HUDEP-2 (cell line): ENCODE results near the gene SMC2.

Experiments
- DNase-seq, 76 experiments: peaks; one replicate each; lab custom pipeline; 2025; ENCODE audit not compliant: unreplicated experiment in 76 of 76; lab: John Stamatoyannopoulos, UW

Gene SMC2

GRCh38 chr9:104099630-104100029 lies 5.5 kb downstream of the SMC2 start:
- DNase-seq = no peak

DNA sequence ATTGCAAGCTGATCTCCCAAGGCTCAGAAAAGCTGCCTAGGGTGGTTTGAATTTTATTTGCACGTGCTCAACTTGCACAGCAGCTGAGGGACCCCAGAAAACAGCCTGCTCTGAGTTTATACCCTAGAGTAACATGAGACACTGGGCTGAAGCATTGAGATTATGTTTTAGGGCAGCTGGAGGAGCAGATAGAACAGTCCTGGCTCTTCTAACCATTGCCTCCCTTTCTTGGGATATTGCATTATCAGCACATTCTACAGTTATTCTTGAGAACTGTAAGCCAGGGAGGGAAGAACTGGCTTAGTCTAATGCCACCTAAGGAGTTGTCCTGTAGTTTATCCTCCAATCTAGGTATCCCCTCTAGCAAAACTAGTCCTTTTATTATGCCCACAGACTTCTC lies 10.3 kb downstream of the SMC2 start:
- DNase-seq = peak in 33 of 76 experiments; percentile 2 to 75 (median 24)

- no peak for DNase-seq
Observed at GRCh38 chr9:104107799-104108198, 13.7 kb downstream of the SMC2 start.

DNA sequence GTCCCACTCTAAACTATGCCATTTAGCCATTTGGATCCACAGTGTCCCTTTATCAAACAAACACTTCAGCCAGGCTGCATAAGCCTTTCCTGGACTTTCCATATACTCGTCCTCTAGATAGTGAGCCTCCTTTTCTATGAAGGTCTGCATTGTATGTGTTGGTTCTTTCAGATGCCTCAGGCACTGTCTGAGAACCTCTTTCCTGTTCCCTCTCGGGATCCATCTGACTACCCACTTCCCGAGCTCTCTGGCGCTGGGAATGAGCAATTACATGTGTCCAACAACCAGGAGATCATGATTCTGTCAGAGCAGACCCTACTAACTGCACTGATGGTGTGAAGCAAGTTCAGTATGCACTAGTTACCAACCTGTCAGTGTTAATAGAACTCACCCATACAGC lies 14.2 kb downstream of the SMC2 start:
- no peak for DNase-seq

DNA sequence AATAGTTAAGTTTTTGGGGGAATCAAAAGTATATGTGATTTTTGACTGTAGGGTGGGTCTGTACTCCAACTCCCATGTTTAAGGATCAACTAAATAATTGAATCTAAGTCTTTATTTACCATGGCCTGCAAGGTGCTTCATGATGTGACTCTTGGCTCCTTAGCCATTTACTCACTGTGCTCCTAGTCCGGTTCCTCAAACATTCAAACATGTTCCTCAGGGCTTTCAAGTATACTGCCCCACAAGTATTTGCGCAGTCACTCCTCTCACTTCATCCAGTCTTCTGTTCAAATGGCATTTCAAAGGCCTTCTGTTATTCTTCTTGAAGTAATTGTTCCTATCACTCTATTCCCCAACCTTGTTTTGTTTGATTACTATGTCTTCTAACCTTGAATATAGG lies 16.4 kb downstream of the SMC2 start:
- no peak for DNase-seq

DNA sequence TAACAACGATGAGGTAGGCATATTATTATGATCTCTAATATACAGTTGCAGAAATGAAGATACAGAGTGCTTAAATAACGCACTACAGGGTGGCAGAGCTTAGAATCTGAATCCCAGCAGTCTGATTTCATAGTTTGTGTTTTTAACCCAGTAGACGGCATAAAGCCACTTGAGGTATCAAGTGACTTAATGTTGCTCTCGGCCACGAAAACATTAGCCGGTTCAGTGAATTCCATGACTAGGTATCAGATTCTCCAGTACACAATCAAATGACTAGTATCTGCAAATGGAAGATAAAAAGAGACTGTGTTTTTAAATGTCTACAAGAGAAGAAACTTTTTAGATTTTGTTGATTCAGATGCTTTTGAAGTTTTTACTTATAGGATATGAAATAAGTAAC lies 24.8 kb downstream of the SMC2 start:
- no peak for DNase-seq

DNA sequence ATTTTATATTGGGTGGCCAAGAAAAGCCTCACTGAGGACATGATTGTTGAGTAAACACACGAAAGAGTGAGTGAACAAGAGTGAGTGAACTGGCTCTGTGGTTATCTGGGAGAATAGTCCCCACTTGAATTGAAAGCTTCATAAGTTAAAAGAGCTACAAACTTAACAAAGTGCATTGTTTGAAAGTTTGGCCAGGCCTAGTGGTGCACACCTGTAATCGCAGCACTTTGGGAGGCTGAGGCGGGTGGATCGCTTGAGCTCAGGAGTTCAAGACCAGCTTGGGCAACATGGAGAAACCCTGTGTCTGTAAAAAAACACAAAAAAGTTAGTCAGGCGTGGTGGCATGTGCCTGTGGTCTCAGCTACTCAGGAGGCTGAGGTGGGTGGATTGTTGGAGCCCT lies 26.9 kb downstream of the SMC2 start:
- no peak for DNase-seq

DNA sequence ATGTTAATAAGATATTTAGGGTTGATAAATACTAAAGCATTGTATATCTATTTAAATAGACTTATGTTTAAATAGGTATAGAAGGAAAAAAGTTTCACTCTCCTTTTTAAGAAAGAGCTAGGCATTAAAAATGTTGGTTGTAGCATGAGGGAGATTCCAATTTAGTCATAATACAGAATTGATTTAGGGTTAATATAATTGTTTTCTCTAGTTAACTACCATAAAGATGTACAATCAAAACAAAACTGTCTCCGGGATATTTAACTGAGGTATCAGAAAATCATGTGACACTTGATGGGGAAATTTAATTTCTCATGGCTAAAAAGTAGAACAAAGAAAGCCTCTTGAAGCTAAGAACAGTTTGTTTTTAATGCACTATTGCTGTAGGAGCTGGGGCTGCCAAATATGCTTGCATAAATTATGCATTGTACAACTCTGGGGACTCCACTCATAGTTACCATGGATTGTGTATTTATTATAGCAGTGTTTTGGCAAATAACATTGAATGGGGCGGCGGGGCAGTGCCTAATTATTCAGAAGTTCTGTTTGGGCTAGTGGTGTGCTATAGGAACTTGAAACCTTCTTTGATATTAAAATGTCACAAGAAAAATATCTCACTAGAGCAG lies 44.2 kb downstream of the SMC2 start:
- no peak for DNase-seq

DNA sequence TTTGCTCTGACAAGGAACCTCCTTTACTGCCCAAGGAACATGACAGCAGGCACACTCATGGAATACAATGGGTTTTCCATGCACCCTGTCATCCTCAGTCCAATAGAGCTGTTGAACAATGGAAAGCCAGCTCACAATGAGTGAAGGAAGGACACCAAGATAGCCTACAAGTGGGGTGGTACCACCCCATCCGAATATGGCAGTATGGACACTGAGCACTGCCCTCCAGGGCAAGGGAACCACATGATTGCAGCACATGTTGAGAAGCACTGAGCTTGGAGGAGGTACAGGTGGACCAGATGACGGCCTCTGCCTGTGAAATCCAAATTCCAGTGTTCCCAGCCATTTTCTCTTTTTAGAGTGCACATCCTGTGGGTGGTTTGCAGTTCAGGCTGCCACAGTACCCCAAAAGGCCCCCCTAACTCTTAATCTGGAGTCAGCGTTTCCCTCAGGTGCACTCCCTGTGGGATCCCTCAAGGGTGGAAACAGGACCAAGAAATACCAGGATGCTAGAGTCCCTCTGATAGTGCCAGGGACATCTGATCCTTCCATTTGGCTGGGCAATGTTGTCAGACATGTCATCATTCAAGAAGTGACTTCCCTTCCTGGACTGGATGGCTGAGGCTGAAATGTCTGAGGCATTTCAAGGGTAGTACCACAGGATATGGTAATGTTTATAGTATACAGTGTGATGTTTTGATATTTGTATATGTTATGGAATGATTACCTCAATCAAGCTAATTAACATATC lies 48.9 kb downstream of the SMC2 start:
- DNase-seq = no peak

GRCh38 chr9:104143550-104143910 lies 49.4 kb downstream of the SMC2 start:
- no peak for DNase-seq

DNA sequence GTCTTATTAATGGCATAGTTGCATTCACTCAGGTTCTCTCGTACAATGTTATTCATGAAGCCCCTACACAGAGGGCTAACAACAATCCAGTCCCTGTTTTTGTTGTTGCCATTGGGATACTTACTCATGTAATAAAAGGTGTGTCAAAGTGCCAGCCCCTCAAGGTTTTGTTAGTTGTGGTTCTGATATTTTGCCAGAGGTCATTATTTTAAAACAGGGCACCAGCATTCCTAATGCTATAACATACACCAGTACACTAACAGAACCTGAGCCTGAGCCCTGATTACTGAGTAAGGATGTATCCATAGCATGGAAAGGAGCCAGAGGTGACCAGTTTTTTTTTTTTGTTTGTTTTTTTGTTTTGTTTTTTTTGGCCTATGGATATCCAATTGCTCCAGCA lies 50.2 kb downstream of the SMC2 start:
- DNase-seq = no peak

DNA sequence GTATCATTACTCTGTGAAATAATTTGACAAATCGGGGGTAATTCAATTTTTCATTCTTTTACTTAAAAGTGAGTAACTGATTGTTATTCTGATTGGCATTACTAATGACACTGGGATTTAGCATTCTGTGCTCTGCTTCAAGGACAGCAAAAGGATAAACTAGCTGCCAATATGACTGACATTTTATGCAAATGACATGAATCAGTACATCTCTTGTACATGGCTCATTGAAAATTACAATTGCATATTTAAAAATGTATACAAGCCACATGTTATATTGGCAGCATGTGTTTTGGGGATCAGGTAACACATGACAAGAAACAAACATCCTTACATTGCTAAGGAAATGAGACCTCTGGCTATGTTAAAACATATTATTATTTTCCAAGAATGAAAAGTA lies 79.0 kb downstream of the SMC2 start:
- no peak for DNase-seq

DNA sequence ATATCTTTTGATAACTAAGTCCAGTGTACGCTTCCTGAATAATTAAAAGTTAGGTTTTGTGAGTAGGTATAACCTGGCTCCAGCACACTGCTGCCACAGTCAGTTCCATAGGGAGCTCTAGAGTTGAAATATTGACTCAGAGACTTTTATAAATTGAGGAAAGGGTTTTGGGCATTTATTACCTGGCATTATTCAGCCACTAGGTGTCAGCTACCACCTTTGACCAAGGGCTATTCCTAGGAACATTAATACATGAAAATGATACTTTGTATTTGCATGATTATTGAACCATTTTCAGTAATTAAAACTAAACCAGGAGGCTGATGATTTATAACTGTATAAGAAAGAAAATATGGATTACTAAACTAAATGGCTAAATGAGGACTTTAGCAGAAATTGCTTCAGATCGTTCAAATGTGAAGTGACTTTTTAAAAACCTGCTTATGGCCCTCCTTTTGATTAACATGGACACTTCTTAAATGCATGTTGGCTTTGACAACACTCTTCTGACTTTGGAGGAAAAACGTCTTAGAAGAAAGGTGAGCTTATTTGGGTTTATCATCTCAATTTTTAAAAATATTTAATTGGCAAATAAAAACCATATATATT lies 83.0 kb downstream of the SMC2 start:
- peak in 2 of 76 experiments; percentile 1 to 5 for DNase-seq

DNA sequence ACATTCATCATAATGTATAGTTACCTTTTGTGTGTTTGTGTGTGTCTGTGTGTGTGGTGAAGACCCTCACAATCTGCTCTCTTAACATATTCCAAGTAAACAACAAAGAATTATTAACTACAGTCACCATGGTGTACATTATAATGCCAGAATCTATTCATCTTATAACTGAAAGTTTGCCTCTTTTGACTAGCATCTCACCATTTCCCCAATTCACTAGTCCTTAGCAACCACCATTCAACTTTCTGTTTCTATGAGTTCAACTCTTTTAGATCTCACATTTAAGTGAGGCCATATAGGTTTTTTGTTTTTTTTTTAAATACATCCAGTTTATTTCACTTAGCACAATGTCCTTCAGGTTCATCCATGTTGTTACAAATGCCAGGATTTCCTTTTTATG lies 83.6 kb downstream of the SMC2 start:
- no peak for DNase-seq
